H1 (cell line): Measurements from ENCODE around the gene TFF1. TPM values are rescaled to one million over a fixed set of nuclear protein-coding genes. Genes with fewer than 3 reads are reported as not detected.

Experiments used
- ATF3 ChIP-seq: IDR thresholded peaks from 2 replicates; pipeline ENCODE4 v1.6.1; 2011; ENCODE audit warnings: low read depth, mild to moderate bottlenecking, low read length; ENCODE audit not compliant: insufficient read depth
- BRCA1 ChIP-seq: IDR thresholded peaks from 2 replicates; pipeline ENCODE4 v1.6.1; 2012; ENCODE audit warnings: low read depth, low read length, improper control_type of control experiment
- HDAC2 ChIP-seq, 2 experiments: fragments of 300-600 bp in 1 of 2; sonication (generic) in 1 of 2; IDR thresholded peaks; 2 replicates each; pipeline ENCODE4 v1.6.1; 2011 to 2012; ENCODE audit warnings: low read depth in 2 of 2, low read length in 2 of 2, mild to moderate bottlenecking in 2 of 2, moderate library complexity in 2 of 2, borderline replicate concordance in 1 of 2, inconsistent platforms in 1 of 2
- MAFK ChIP-seq: IDR thresholded peaks from 2 replicates; pipeline ENCODE4 v1.6.1; 2012; ENCODE audit warnings: low read depth, mild to moderate bottlenecking, improper control_type of control experiment, low read length
- PHF8 ChIP-seq: fragments of 200-600 bp; sonication (generic); conservative IDR thresholded peaks from 2 replicates; pipeline ENCODE4 v1.7.1; 2012; ENCODE audit warnings: low read depth, mild to moderate bottlenecking, inconsistent platforms, low read length, moderate library complexity
- TAF7 ChIP-seq: optimal IDR thresholded peaks from 2 replicates; pipeline ENCODE3; 2011; ENCODE audit warnings: low read depth, mild to moderate bottlenecking, inconsistent platforms, low read length, moderate library complexity, borderline replicate concordance
- polyA plus RNA-seq, 7 experiments: library from polyadenylated mRNA; depleted of rRNA in 3 of 7; stranded (reverse) in 5 of 7; unstranded in 2 of 7; fragments of >200 nt in 5 of 7; fragments of 200-250 nt in 2 of 7; gene quantifications; 1 replicate in 5 of 7; 2 replicates in 1 of 7; 4 replicates in 1 of 7; pipeline versions ENCODE4 v1.2.1 to v1.2.3, GENCODE V29; 2011 to 2013; ENCODE audit warnings: missing spikeins in 2 of 7, mixed read lengths in 2 of 7
- total RNA-seq: library from RNA; stranded (reverse); fragmentation: NEBNext Ultra II Directional; extraction: Animal tissue kit (Norgen Biotek cat#: 25700); gene quantifications from 2 replicates; pipeline ENCODE4 v1.2.1, GENCODE V29; 2021

The TFF1 gene
- total and polyA plus RNA-seq, 2 of the 8 experiments (the other 6 are each of a cell fraction or from before 2014, with no cell fraction given), result not detected

GRCh38 chr21:42401820-42402251 lies 35.5 kb upstream of the TFF1 start (continued):
- TF ChIP-seq MAFK, result no peak
- no peak for TF ChIP-seq PHF8
- no peak for TF ChIP-seq BRCA1
- no peak for TF ChIP-seq TAF7
- no peak for TF ChIP-seq ATF3
- no peak for TF ChIP-seq HDAC2 (IDR thresholded peaks at IDR 0.05; ENCODE audit: borderline replicate concordance in 1 of 2, low read depth in 2 of 2, low read length in 2 of 2)
